WI38 (cell line): ENCODE measurements around the gene FAM83F.
"Not testable (repeated sequence)": the region's sequence is repeated elsewhere in the genome, so short reads cannot be mapped to it uniquely, and the experiment has no call there.

Experiments
- H3K4me3 ChIP-seq: 2 replicates; pipeline ENCODE4 v1.5.1; 2011; ENCODE audit warnings: low read depth, mild to moderate bottlenecking, control low read depth, low read length
- TF ChIP-seq, protein P1 (sequence below): IDR thresholded peaks from 2 replicates; pipeline ENCODE4 v1.5.1; 2012; ENCODE audit warnings: low read depth, mild to moderate bottlenecking, control low read depth, low read length

FAM83F gene

GRCh38 chr22:40021401-40022000 lies 26.7 kb downstream of the FAM83F start:
- TF ChIP-seq, protein P1, sequence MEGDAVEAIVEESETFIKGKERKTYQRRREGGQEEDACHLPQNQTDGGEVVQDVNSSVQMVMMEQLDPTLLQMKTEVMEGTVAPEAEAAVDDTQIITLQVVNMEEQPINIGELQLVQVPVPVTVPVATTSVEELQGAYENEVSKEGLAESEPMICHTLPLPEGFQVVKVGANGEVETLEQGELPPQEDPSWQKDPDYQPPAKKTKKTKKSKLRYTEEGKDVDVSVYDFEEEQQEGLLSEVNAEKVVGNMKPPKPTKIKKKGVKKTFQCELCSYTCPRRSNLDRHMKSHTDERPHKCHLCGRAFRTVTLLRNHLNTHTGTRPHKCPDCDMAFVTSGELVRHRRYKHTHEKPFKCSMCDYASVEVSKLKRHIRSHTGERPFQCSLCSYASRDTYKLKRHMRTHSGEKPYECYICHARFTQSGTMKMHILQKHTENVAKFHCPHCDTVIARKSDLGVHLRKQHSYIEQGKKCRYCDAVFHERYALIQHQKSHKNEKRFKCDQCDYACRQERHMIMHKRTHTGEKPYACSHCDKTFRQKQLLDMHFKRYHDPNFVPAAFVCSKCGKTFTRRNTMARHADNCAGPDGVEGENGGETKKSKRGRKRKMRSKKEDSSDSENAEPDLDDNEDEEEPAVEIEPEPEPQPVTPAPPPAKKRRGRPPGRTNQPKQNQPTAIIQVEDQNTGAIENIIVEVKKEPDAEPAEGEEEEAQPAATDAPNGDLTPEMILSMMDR: no peak
- no peak overlapping the region for H3K4me3 ChIP-seq

- TF ChIP-seq, protein P1: no peak
- no peak overlapping the region for H3K4me3 ChIP-seq
Measured at GRCh38 chr22:40022536-40023240, 27.9 kb downstream of the FAM83F start.

DNA sequence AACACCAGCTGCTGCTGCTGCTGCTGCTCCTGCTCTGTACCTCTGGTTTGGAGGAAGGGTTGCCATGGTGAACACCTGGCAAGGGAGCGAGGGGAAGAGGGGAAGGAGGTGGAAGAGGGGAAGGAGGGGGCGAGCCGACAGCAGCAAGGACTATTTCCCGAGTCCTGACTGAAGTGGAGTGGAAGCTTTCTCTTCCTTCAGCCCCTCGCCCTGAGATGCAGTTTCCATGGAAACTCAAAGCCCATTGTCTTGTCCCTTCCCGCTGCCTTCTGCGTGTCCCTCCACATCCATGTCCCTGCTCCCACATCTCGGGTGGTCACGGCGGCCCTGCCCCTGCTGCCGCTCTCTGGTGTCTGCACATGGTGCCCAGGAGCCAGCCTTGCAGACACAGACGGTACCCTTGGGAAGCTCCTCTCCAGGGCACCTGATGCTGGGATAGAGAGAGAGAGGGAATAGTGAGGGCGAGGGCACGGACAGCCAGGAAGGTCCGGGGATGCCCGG lies 28.6 kb downstream of the FAM83F start:
- TF ChIP-seq, protein P1: no peak

DNA sequence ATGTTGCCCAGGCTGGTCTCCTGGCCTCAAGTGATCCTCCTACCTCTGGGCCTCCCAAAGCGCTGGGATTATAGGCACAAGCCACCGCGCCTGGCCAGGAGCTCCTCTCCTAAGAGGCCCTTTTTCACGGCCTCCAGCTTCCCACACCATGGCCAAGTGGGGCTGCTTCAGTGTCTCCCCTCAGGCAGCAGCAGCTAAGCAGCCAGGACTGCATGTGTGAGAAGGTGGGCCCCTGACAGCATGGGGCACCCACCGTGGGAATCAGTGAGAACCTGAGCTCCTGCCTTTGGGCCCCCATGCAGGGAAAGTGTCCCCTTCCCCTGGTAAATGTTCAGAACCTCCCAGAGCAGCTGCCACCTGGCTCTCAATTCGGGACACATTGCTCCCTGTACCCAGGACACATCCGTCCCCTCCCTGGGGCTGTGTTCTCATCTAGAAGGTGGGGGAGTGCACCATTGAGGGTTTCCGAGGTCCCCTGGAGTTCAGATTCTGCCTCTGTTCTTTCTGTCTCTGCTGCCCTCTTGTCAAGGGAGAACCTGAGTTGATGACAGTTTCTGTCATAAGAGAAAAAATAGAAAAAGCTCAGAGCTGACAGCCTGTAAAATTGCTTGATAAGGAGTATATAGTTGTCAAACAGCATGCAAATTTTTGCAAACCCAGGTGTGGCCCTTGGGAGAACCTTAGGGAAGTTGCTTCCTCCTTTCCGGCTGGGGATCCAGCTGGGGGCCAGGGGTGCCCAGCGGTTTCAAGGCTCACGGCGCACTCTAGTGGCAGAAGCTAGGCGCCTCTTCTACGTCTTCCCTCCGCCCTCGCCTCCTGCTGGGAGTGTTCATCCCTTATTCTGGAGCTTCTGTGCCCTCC lies 29.7 kb downstream of the FAM83F start:
- no peak overlapping the region for H3K4me3 ChIP-seq
- TF ChIP-seq, protein P1: peak; percentile 89

More for the DNA sequence above, 28.6 kb downstream of the FAM83F start:
- H3K4me3 ChIP-seq: no peak overlapping the region

GRCh38 chr22:40025062-40025379 lies 30.3 kb downstream of the FAM83F start:
- H3K4me3 ChIP-seq: not testable (repeated sequence)

GRCh38 chr22:40025856-40026255 lies 31.1 kb downstream of the FAM83F start:
- TF ChIP-seq, protein P1: no peak
- H3K4me3 ChIP-seq: no peak overlapping the region

- no peak overlapping the region for H3K4me3 ChIP-seq
- TF ChIP-seq, protein P1: no peak
Measured at GRCh38 chr22:40026641-40027040, 31.9 kb downstream of the FAM83F start.
